Measurements from ENCODE around the gene SPOP.

DNA sequence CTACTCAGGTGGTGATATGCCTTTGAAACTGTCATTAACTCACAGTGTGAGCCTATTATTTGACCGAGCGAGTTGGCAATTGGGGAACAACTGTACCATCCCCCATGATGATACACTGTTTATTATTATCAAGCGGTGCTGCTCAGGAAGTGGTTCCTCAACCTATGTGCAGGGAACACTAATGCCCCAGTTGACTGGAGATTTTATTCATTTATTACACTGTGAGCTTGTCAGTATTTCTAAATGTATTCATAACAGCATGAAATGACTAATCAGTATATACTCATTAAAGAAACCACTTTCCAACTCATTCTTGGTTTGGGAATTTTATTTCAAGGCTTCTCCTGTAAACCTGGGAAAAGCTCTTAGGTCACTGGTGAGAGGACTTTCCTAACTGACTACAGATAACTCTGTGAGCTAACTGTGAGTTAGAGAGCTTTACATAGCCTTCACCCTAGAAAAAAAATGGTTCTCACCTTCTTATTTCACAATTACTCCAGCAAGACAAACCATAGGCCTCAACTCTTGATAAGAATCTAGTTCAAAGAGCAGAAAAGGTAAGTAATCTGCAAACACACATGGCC is 59.8 kb downstream of the SPOP start:
- no peak for TF ChIP-seq CTCF (IDR thresholded peaks at IDR 0.05)
- no peak for TF ChIP-seq EP300 (IDR thresholded peaks at IDR 0.05)

All from ovary (tissue), 3 donors.